PC-9 (cell line): Measurements from ENCODE around the gene C1orf87. TPM values are rescaled to one million over a fixed set of nuclear protein-coding genes. Genes with fewer than 3 reads are reported as not detected.

Source experiments
- Bru-seq: library from RNA; stranded (reverse); fragments of 400-500 nt; gene quantifications from one replicate; lab custom pipeline; 2021; lab: Mats Ljungman, UMichigan
- BruChase-seq, 2 experiments: library from RNA; stranded (reverse); fragments of 400-500 nt; gene quantifications; one replicate each; lab custom pipeline; 2021; lab: Mats Ljungman, UMichigan
- BruUV-seq: library from RNA; stranded (reverse); fragments of 400-500 nt; replicated peaks from 2 replicates; lab custom pipeline; 2021; lab: Mats Ljungman, UMichigan
- CTCF ChIA-PET: fragments of 300-600 bp; sonication (Branson Sonifier 250); formaldehyde crosslinking; loops from one replicate; lab custom pipeline; 2022; ENCODE audit warnings: antibody characterized with exemption; lab: Charles Lee
- POLR2A ChIA-PET: fragments of 300-600 bp; sonication (Branson Sonifier 250); formaldehyde crosslinking; loops from one replicate; lab custom pipeline; 2022; ENCODE audit warnings: antibody characterized with exemption; ENCODE audit not compliant: unreplicated experiment; lab: Charles Lee
- DNase-seq, 2 experiments: peaks; one replicate each; pipeline versions ENCODE4 v3.0.0 to v3.0.0-alpha.2; 2015 to 2022; ENCODE audit warnings: mixed read lengths in 1 of 2
- H2AFZ ChIP-seq: fragments of 200-600 bp; sonication (generic); 2 replicates; pipeline ENCODE4 v1.8.1; 2017; ENCODE audit warnings: antibody characterized with exemption
- H3F3A ChIP-seq: fragments of 200-600 bp; sonication (generic); 2 replicates; pipeline ENCODE4 v1.8.1; 2017; ENCODE audit warnings: antibody characterized with exemption, mild to moderate bottlenecking, low read depth; ENCODE audit not compliant: insufficient read depth
- H3K27ac ChIP-seq: fragments of 200-600 bp; sonication (generic); 2 replicates; pipeline ENCODE4 v1.6.1; 2016; ENCODE audit warnings: mixed run types
- H3K27me3 ChIP-seq: fragments of 200-600 bp; sonication (generic); 2 replicates; pipeline ENCODE4 v1.6.1; 2016; ENCODE audit warnings: low read depth, mixed run types; ENCODE audit not compliant: insufficient read depth
- H3K36me3 ChIP-seq: fragments of 200-600 bp; sonication (generic); 2 replicates; pipeline ENCODE4 v1.6.1; 2016; ENCODE audit warnings: low read depth, mixed run types
- H3K4me1 ChIP-seq: fragments of 200-600 bp; sonication (generic); replicated peaks from 2 replicates; pipeline ENCODE4 v1.6.1; 2016; ENCODE audit warnings: mixed run types; ENCODE audit not compliant: insufficient read depth
- H3K4me2 ChIP-seq: fragments of 200-600 bp; sonication (generic); 2 replicates; pipeline ENCODE4 v1.6.1; 2017; ENCODE audit warnings: mixed run types
- H3K4me3 ChIP-seq: fragments of 200-600 bp; sonication (generic); 2 replicates; pipeline ENCODE4 v1.6.1; 2016; ENCODE audit warnings: mixed run types
- H3K79me2 ChIP-seq: fragments of 200-600 bp; sonication (generic); 2 replicates; pipeline ENCODE4 v1.6.1; 2017; ENCODE audit warnings: low read depth, mixed run types
- H3K9me2 ChIP-seq: fragments of 200-600 bp; sonication (generic); 2 replicates; pipeline ENCODE4 v1.8.1; 2017; ENCODE audit warnings: mild to moderate bottlenecking; ENCODE audit not compliant: insufficient read depth
- H3K9me3 ChIP-seq: fragments of 200-600 bp; sonication (generic); 2 replicates; pipeline ENCODE4 v1.8.1; 2016; ENCODE audit warnings: low read depth; ENCODE audit not compliant: insufficient read depth
- H4K20me1 ChIP-seq: fragments of 200-600 bp; sonication (generic); 2 replicates; pipeline ENCODE4 v1.8.1; 2017; ENCODE audit not compliant: insufficient read depth
- CTCF ChIP-seq: fragments of 200-600 bp; sonication (generic); conservative IDR thresholded peaks from 2 replicates; pipeline ENCODE4 v1.6.1; 2017; ENCODE audit warnings: mixed run types, antibody characterized with exemption, mild to moderate bottlenecking, moderate library complexity
- EZH2 ChIP-seq: fragments of 200-600 bp; sonication (generic); IDR thresholded peaks from 2 replicates; pipeline ENCODE4 v1.8.0; 2017; ENCODE audit warnings: antibody characterized with exemption, low read depth
- intact Hi-C: fragments of 100-400 bp; cut with micrococcal nuclease; formaldehyde crosslinking; loops from one replicate; pipeline ENCODE4 v1.10.0; 2022; ENCODE audit not compliant: unreplicated experiment
- long read RNA-seq: library from polyadenylated mRNA; stranded (forward); transcript quantifications from one replicate; pipeline ENCODE4 v2.0.0, GENCODE V29; 2022
- total RNA-seq: library from RNA; stranded (reverse); gene quantifications from 2 replicates; pipeline ENCODE4 v1.2.3, GENCODE V29; 2021

Gene C1orf87
- total RNA-seq (not detected in 2 replicates), Bru-seq, nascent RNA (not detected), BruChase-seq, experiment 1, labeled RNA remaining after a 2-hour chase (not detected), BruChase-seq, experiment 2, labeled RNA remaining after a 6-hour chase (not detected)
- long read RNA-seq = 0 reads

- POLR2A ChIA-PET = no interaction called here
- no peaks in the 10 kb centered on the region for H3F3A ChIP-seq
- H3K9me2 ChIP-seq = no peaks in the 10 kb centered on the region
- no peaks in the 10 kb centered on the region; the same call in 1 of the 2 replicates for H3K4me1 ChIP-seq
- CTCF ChIA-PET = no interaction called here
- H4K20me1 ChIP-seq = no peaks in the 10 kb centered on the region
- no peak within 1 kb of the TSS for H3K4me2 ChIP-seq
- H3K27ac ChIP-seq = no peak within 1 kb of the TSS
- H3K36me3 ChIP-seq = no peaks in the 10 kb centered on the region
- TF ChIP-seq EZH2 (no peak), CTCF (no peak)
- peak in 1 of 2 experiments; percentile 0 for DNase-seq
- H3K9me3 ChIP-seq = no peaks in the 10 kb centered on the region
- no peak within 1 kb of the TSS for H2AFZ ChIP-seq
- no peaks in the 10 kb centered on the region for H3K79me2 ChIP-seq
- BruUV-seq = no TSS peak
- no peak within 1 kb of the TSS for H3K4me3 ChIP-seq
- peaks cover 29% of the 10 kb centered on the region for H3K27me3 ChIP-seq
- intact Hi-C loops = no loop called here
Observed at GRCh38 chr1:60073605-60074278, at the start of gene C1orf87. Gene C1orf87 (minus strand): TSS chr1:60073770. CDS start chr1:60072643, 1,127 bp downstream.

- BruUV-seq = no TSS peak
- Histone ChIP-seq H3K9me3 (no peaks in the 10 kb centered on the region), H3K9me2 (peaks cover 4% of the 10 kb centered on the region; the same call in 1 of the 2 replicates), H3K27ac (no peak overlapping the region), H3F3A (no peaks in the 10 kb centered on the region), H4K20me1 (no peaks in the 10 kb centered on the region), H3K4me1 (no peaks in the 10 kb centered on the region), H3K79me2 (no peaks in the 10 kb centered on the region), H3K36me3 (no peaks in the 10 kb centered on the region), H3K4me3 (no peak overlapping the region), H2AFZ (no peak overlapping the region), H3K4me2 (no peak overlapping the region), H3K27me3 (no peaks in the 10 kb centered on the region)
- CTCF ChIA-PET = no interaction called here
- POLR2A ChIA-PET = no interaction called here
- no peak for DNase-seq
- TF ChIP-seq CTCF (no peak), EZH2 (no peak)
- intact Hi-C loops = no loop called here
Observed at GRCh38 chr1:60118085-60118484, 44.5 kb upstream of the C1orf87 start.

- no peak for TF ChIP-seq CTCF
- TF ChIP-seq EZH2 = no peak
- no peak for DNase-seq
- no peaks in the 10 kb centered on the region for H3K9me3 ChIP-seq
- no peak overlapping the region for H3K27ac ChIP-seq
- CTCF ChIA-PET = no interaction called here
- H3K4me3 ChIP-seq = no peak overlapping the region
- no peaks in the 10 kb centered on the region for H3F3A ChIP-seq
- intact Hi-C loops = no loop called here
- no peak overlapping the region for H3K4me2 ChIP-seq
- no peaks in the 10 kb centered on the region for H3K4me1 ChIP-seq
- no peaks in the 10 kb centered on the region for H4K20me1 ChIP-seq
- no peaks in the 10 kb centered on the region for H3K79me2 ChIP-seq
- no peaks in the 10 kb centered on the region for H3K27me3 ChIP-seq
- no peaks in the 10 kb centered on the region for H3K36me3 ChIP-seq
- POLR2A ChIA-PET = no interaction called here
- H2AFZ ChIP-seq = no peak overlapping the region
- peaks cover 4% of the 10 kb centered on the region; the same call in 1 of the 2 replicates for H3K9me2 ChIP-seq
- BruUV-seq = no TSS peak
Observed at GRCh38 chr1:60114745-60115318, 41.3 kb upstream of the C1orf87 start.
